AG04450 (cell line): ENCODE data around the gene RANBP9. TPM values are rescaled to one million over a fixed set of nuclear protein-coding genes. Genes with fewer than 3 reads are reported as not detected.
A peak's percentile ranks its signal among the peaks of the same experiment; 100 is the strongest.

Experiments
- CTCF ChIA-PET: fragments of 300-600, 350-600 bp; formaldehyde crosslinking; extraction: SDS; loops from one replicate; lab custom pipeline; 2022; ENCODE audit warnings: antibody characterized with exemption, inconsistent platforms; lab: Charles Lee
- POLR2A ChIA-PET: fragments of 350-600 bp; formaldehyde crosslinking; extraction: SDS; loops from one replicate; lab custom pipeline; 2021; ENCODE audit warnings: antibody characterized with exemption, inconsistent platforms; lab: Yijun Ruan, JAX
- DNase-seq: peaks from one replicate; pipeline ENCODE4 v3.0.0-alpha.2; 2011; ENCODE audit warnings: low read depth, low spot score
- H3K27ac ChIP-seq: one replicate; pipeline ENCODE4 v1.5.1; 2012; ENCODE audit warnings: low read depth, low read length, control low read depth
- H3K27me3 ChIP-seq: one replicate; pipeline ENCODE4 v1.6.0; 2012; ENCODE audit warnings: low read length; ENCODE audit not compliant: control insufficient read depth, insufficient read depth
- H3K4me3 ChIP-seq: 2 replicates; pipeline ENCODE4 v1.5.1; 2011; ENCODE audit warnings: mild to moderate bottlenecking, low read depth, low read length, control low read depth
- H3K9me3 ChIP-seq: 2 replicates; pipeline ENCODE4 v1.5.1; 2012; ENCODE audit warnings: low read length; ENCODE audit not compliant: control insufficient read depth, insufficient read depth
- CTCF ChIP-seq: IDR thresholded peaks from 2 replicates; pipeline ENCODE4 v1.5.1; 2011; ENCODE audit warnings: low read depth, low read length, control low read depth, inconsistent platforms
- polyA plus RNA-seq: library from polyadenylated mRNA; depleted of rRNA; stranded (reverse); fragments of >200 nt; gene quantifications from 2 replicates; pipeline ENCODE4 v1.2.3, GENCODE V29; 2011

The RANBP9 gene
- polyA plus RNA-seq, 1 experiment, result 37.7 TPM

GRCh38 chr6:13733178-13733887 is 21.7 kb upstream of the RANBP9 start:
- ChIA-PET POLR2A (interaction anchor here (0.6 to 1.7 kb wide), 2 partner anchors 81 to 1565 kb away, joined by 5 to 6 read pairs; partner anchors contain the start of gene MCUR1), CTCF (interaction anchor here (1.0 to 2.4 kb wide), 3 partner anchors 61 to 401 kb away, joined by 3 to 13 read pairs (median 3); no protein-coding TSS in a partner anchor)
- no peak for TF ChIP-seq CTCF
- H3K27me3 ChIP-seq, result no peaks in the 10 kb centered on the region
- peak overlapping the region; percentile 41 for H3K4me3 ChIP-seq
- peak overlapping the region; percentile 82 for H3K27ac ChIP-seq
- peak; percentile 93 for DNase-seq
- H3K9me3 ChIP-seq, result no peaks in the 10 kb centered on the region

- Histone ChIP-seq H3K27ac (no peak overlapping the region), H3K27me3 (no peaks in the 10 kb centered on the region), H3K9me3 (no peaks in the 10 kb centered on the region), H3K4me3 (no peak overlapping the region)
- DNase-seq, result no peak
- ChIA-PET POLR2A (interaction anchor here (0.6 kb wide), 1 partner anchor 35 kb away, joined by 8 read pairs; no protein-coding TSS in a partner anchor), CTCF (interaction anchor here (1.1 to 1.6 kb wide), 2 partner anchors 64 to 336 kb away, joined by 5 to 7 read pairs; no protein-coding TSS in a partner anchor)
- no peak for TF ChIP-seq CTCF
These were observed 19.1 kb upstream of the RANBP9 start for GRCh38 chr6:13730704-13731103.

GRCh38 chr6:13729891-13730290 is 18.3 kb upstream of the RANBP9 start:
- ChIA-PET CTCF (no interaction called here), POLR2A (no interaction called here)
- Histone ChIP-seq H3K9me3 (no peaks in the 10 kb centered on the region), H3K4me3 (no peak overlapping the region), H3K27ac (no peak overlapping the region), H3K27me3 (no peaks in the 10 kb centered on the region)
- no peak for TF ChIP-seq CTCF
- peak; percentile 20 for DNase-seq

- no peak for DNase-seq
- ChIA-PET CTCF (interaction anchor here (0.6 to 4.4 kb wide), 3 partner anchors 67 to 133 kb away, joined by 5 to 21 read pairs (median 6); no protein-coding TSS in a partner anchor), POLR2A (no interaction called here)
- no peaks in the 10 kb centered on the region for H3K27me3 ChIP-seq
- H3K9me3 ChIP-seq, result no peaks in the 10 kb centered on the region
- no peak for TF ChIP-seq CTCF
- no peak overlapping the region for H3K4me3 ChIP-seq
- H3K27ac ChIP-seq, result no peak overlapping the region
These were observed 13.9 kb upstream of the RANBP9 start for GRCh38 chr6:13725570-13725969.

- ChIA-PET POLR2A (no interaction called here), CTCF (interaction anchor here (4.4 kb wide), 1 partner anchor 69 kb away, joined by 21 read pairs; no protein-coding TSS in a partner anchor)
- no peak for DNase-seq
- H3K27me3 ChIP-seq, result no peaks in the 10 kb centered on the region
- TF ChIP-seq CTCF, result no peak
- H3K9me3 ChIP-seq, result no peaks in the 10 kb centered on the region
- H3K4me3 ChIP-seq, result no peak overlapping the region
- no peak overlapping the region for H3K27ac ChIP-seq
These were observed 13.4 kb upstream of the RANBP9 start for GRCh38 chr6:13725052-13725451.
